Endothelial cell (in vitro differentiated cells): ENCODE data around the gene PDE4D. TPM values are rescaled to one million over a fixed set of nuclear protein-coding genes. Genes with fewer than 3 reads are reported as not detected.

Experiments
- DNase-seq: peaks from one replicate; pipeline ENCODE4 v3.0.0; 2021; ENCODE audit warnings: low spot score
- H3K27ac Mint-ChIP-seq: one replicate; pipeline ENCODE4 v1.8.0; 2021; ENCODE audit warnings: mixed read lengths, inconsistent platforms; ENCODE audit not compliant: unreplicated experiment
- H3K27me3 Mint-ChIP-seq: one replicate; pipeline ENCODE4 v1.8.0; 2021; ENCODE audit warnings: mild to moderate bottlenecking, moderate library complexity, mixed read lengths, inconsistent platforms; ENCODE audit not compliant: unreplicated experiment
- H3K36me3 Mint-ChIP-seq: one replicate; pipeline ENCODE4 v1.8.0; 2021; ENCODE audit warnings: mild to moderate bottlenecking, low read depth, mixed read lengths, inconsistent platforms; ENCODE audit not compliant: unreplicated experiment
- H3K4me1 Mint-ChIP-seq: one replicate; pipeline ENCODE4 v1.8.0; 2021; ENCODE audit warnings: mild to moderate bottlenecking, mixed read lengths, inconsistent platforms; ENCODE audit not compliant: unreplicated experiment
- H3K4me3 Mint-ChIP-seq: one replicate; pipeline ENCODE4 v1.8.0; 2021; ENCODE audit warnings: mild to moderate bottlenecking, mixed read lengths, inconsistent platforms; ENCODE audit not compliant: unreplicated experiment
- H3K9me3 Mint-ChIP-seq: one replicate; pipeline ENCODE4 v1.8.0; 2021; ENCODE audit warnings: mixed read lengths, inconsistent platforms; ENCODE audit not compliant: unreplicated experiment
- CTCF ChIP-seq: fragments of 200-600 bp; sonication (generic); IDR thresholded peaks from one replicate; pipeline ENCODE4 v1.5.0; 2021; ENCODE audit warnings: antibody characterized with exemption; ENCODE audit not compliant: unreplicated experiment
- total RNA-seq: library from RNA; stranded (reverse); fragmentation: NEBNext Ultra II Directional; extraction: Animal tissue kit (Norgen Biotek cat#: 25700); gene quantifications from one replicate; pipeline ENCODE4 v1.2.1, GENCODE V29; 2021; ENCODE audit not compliant: unreplicated experiment

Gene PDE4D
- total RNA-seq, 1 donor from 2014 or later = 9.4 TPM

- Mint-ChIP-seq H3K27me3 (no peaks in the 10 kb centered on the region), H3K27ac (no peak overlapping the region)
Observed at GRCh38 chr5:59648949-59649921, 244.3 kb downstream of the PDE4D start.

GRCh38 chr5:59648038-59648831 is 245.3 kb downstream of the PDE4D start:
- Mint-ChIP-seq H3K27me3 (no peaks in the 10 kb centered on the region), H3K9me3 (no peaks in the 10 kb centered on the region), H3K4me1 (no peaks in the 10 kb centered on the region), H3K4me3 (no peak overlapping the region), H3K27ac (no peak overlapping the region), H3K36me3 (no peaks in the 10 kb centered on the region)
- no peak for DNase-seq
- no peak for TF ChIP-seq CTCF

More at GRCh38 chr5:59648949-59649921, 244.3 kb downstream of the PDE4D start:
- H3K36me3 Mint-ChIP-seq = no peaks in the 10 kb centered on the region
- no peaks in the 10 kb centered on the region for H3K9me3 Mint-ChIP-seq
- no peak for DNase-seq
- H3K4me1 Mint-ChIP-seq = no peaks in the 10 kb centered on the region
- no peak for TF ChIP-seq CTCF
- no peak overlapping the region for H3K4me3 Mint-ChIP-seq

GRCh38 chr5:59645380-59645779 is 248.1 kb downstream of the PDE4D start:
- no peak for DNase-seq
- Mint-ChIP-seq H3K27ac (no peak overlapping the region), H3K4me1 (no peaks in the 10 kb centered on the region), H3K4me3 (no peak overlapping the region), H3K27me3 (no peaks in the 10 kb centered on the region), H3K9me3 (no peaks in the 10 kb centered on the region), H3K36me3 (no peaks in the 10 kb centered on the region)
- no peak for TF ChIP-seq CTCF

GRCh38 chr5:59640411-59640810 is 253.1 kb downstream of the PDE4D start:
- H3K4me1 Mint-ChIP-seq = no peaks in the 10 kb centered on the region
- no peak overlapping the region for H3K27ac Mint-ChIP-seq
- no peak for DNase-seq
- H3K9me3 Mint-ChIP-seq = no peaks in the 10 kb centered on the region
- H3K27me3 Mint-ChIP-seq = no peaks in the 10 kb centered on the region
- no peak overlapping the region for H3K4me3 Mint-ChIP-seq
- no peaks in the 10 kb centered on the region for H3K36me3 Mint-ChIP-seq
- no peak for TF ChIP-seq CTCF
